Activated CD4-positive, alpha-beta T cell treated with anti-CD3 and anti-CD28 coated beads, Interleukin-2, amount 50 U/mL, for 48 hours (primary cell): Measurements from ENCODE around the gene GUCA2B.

Experiments
- DNase-seq, 2 experiments: peaks; one replicate each; pipeline ENCODE4 v3.0.0-alpha.2; 2020

The GUCA2B gene

DNA sequence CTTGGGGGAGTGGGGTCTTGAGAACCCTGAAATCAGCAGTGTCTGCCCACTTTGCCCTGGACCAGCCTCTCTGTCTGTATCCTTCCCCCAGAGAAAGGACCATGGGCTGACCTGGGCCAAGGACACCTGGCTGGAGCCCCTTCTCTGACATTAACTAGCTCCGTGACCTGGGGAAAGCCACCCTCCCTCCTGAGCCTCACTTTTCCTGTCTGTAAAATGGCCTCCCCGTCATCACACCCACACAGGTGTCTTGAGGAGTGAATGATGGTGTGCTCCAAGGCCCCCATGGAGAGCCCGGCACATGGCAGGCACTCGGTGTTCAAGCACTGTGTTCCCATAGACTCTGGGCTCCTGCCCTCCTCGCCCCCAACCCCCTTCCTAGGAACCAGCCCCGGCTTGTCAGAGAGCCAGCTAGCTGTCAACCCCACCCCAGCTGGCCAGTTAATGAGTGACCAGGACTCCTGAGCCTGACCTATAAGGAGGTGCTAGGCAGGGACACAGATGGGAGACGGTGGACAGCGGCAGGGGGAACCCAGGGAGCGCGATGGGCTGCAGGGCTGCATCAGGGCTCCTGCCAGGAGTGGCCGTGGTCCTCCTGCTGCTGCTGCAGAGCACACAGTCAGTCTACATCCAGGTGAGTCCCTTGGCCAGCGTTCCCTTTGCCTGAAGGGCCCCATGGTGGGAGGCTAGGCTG, at the start of gene GUCA2B:
TSS of gene GUCA2B (plus strand) at position 504 of the 694 bp plus-strand sequence. CDS start at position 545, 41 bp downstream.
- no peak for DNase-seq

GRCh38 chr1:42105025-42105424, 48.2 kb upstream of the GUCA2B start:
- no peak for DNase-seq

- no peak for DNase-seq
Observed at GRCh38 chr1:42108309-42108708, 44.9 kb upstream of the GUCA2B start.

GRCh38 chr1:42109600-42109999, 43.6 kb upstream of the GUCA2B start:
- DNase-seq = no peak

GRCh38 chr1:42114229-42114628, 39.0 kb upstream of the GUCA2B start:
- DNase-seq = no peak

DNA sequence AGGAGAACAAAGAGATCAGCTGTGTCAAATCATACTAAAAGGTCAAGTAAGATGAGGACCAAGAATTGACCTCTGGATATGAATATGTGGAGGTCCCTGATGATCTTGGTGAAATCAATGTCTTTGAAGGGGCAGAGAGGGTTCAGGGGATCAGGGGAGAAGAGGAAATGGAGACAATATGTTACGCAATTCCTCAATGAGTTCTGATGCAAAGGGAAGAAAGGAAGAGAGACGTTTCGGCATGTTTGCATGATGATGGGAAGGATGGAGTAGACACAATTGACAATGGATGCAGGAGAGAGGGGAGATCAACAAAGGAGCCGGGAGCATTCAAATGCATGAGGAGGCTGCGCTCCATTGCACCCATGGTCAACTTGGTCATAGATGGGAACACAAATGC, 36.0 kb upstream of the GUCA2B start:
- no peak for DNase-seq

GRCh38 chr1:42118125-42118524, 35.1 kb upstream of the GUCA2B start:
- no peak for DNase-seq

- no peak for DNase-seq
Observed at GRCh38 chr1:42122408-42122807, 30.8 kb upstream of the GUCA2B start.

DNA sequence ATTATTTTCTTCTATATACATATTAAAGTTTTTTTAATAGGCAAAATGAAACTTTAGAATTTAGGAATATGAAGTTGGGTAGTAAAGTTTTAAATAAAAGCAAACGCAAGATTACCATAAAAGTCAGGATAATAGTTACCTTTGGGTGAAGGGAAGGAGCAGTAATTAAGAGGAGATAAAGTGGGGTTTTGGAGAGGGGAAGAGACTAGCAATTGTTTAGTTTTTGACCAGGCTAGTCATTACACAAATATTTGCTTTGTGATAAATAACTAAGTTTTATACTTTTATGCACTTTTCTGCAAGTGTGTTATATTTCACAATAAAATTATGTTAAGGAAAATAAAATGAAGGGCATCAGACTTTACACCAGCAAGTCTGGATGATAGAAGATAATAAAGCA, 27.7 kb upstream of the GUCA2B start:
- DNase-seq = no peak

GRCh38 chr1:42127767-42128166, 25.4 kb upstream of the GUCA2B start:
- DNase-seq = no peak

DNA sequence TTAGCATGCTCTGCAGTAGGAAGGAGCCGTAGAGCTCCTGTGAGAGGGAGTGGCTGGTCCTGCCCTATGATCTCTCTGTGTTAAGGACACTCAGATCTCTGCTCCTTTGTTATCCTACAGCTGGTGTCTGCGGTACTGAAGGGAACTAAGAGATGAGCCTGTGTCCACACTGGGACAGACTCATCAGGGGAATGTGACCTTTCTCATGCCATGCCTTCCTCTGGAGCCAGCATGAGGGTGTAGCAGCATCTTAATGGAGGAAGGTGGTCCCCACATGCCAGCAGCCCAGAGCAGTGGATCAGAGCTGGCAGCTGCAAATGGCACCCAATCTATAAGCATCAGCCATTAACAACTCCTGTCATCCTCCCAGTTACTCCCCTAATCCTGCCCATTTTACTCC, 24.7 kb upstream of the GUCA2B start:
- DNase-seq = no peak

GRCh38 chr1:42128964-42129363, 24.2 kb upstream of the GUCA2B start:
- DNase-seq = no peak

GRCh38 chr1:42130061-42130660, 23.0 kb upstream of the GUCA2B start:
- DNase-seq = no peak

- DNase-seq = no peak
Observed at GRCh38 chr1:42133390-42133789, 19.8 kb upstream of the GUCA2B start.

- no peak for DNase-seq
Observed at GRCh38 chr1:42133809-42134526, 19.2 kb upstream of the GUCA2B start.

- DNase-seq = no peak
Observed at GRCh38 chr1:42135426-42135825, 17.8 kb upstream of the GUCA2B start.

DNA sequence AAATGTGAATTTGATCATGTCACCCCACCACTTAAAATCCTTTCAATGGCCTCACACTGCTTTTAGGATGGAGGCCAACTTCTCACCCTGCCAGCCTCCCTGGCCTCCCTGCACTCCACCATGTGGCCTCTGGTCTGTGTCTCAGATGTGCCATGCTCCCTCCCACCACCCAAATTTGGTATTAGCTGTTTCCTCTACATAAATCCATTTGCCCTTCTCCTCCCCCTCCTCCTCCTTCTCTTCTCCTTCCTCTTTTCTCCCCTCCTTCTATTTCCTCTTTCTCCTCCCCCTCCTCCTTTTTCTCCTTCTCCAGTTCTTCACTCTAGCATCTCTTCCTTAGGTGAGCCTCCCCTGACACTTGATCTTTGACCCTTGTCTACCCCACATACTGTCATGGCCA, 16.7 kb upstream of the GUCA2B start:
- DNase-seq = no peak

DNA sequence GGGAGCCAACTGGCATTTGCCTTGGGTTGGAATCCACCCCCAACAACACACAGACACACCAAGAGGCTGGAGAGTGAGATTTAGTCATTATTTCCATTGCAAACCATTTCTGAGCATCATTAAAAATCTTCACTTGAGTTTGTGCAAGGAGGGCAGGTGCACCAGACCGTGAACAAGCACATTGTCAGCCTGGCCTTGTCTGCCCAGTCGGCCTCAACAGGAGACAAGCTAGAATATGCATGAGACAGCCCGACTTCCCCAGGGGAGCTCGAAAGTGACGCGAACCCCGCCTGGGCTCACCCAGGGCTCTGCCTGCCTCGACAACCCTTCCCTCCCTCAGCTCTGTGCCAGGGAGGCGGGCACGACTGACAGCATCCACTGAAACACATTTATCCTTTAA, 15.4 kb upstream of the GUCA2B start:
- DNase-seq = no peak

GRCh38 chr1:42138586-42138985, 14.6 kb upstream of the GUCA2B start:
- DNase-seq = no peak

DNA sequence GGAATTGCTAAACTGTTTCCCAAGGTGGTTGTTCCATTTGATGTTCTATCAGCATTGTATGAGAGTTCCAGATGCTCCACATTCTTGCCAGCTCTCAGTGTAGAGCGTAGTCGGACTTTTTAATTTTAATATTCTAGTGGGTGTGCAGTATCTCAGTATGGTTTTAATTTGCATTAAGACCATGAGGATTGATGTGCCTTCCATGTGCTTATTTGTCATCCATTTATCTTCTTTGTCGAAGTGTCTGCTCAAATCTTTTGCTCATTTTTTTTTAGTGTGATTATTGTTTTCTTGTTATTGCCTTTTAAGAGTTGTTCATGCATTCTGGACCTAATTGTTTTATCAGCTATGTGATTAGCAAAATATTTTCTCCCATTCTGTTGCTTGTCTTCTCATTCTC, 13.8 kb upstream of the GUCA2B start:
- DNase-seq = no peak

DNA sequence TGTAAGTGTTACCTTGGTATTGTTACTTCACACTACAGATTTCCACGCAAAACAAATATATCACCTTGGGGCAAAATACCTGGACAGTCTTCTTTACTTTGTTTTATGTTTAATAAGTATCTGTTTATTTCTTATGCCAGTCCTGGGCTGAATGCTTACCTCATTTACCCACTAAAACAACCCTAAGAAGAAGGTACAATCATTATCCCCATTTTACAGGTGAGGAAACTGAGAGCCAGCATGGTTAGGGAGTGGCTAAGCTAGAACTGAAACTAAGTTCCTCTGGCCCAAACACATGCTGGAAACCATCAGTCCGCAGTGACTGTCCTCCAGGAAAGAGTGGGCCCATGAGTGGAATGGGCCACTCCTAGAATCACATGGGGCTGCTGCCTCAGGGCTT, 13.0 kb upstream of the GUCA2B start:
- no peak for DNase-seq

DNA sequence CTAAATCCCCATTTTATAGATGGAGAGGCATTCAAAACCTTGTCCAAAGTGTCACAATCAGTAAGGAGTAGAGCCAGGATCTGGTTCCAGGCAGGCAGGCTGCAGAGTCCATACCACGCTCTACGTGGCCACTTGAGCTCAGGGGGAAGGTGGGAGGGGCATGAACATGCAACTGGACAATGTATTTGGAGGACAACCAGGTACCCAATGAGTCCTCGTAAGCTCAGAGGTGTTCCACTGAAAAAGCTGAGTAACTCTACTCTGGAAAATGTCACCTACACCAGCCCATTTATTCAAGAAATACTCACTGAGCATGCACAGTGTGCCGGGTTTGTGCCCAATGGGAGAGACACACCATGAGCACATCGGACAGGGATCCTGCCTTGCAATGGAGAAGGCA, 11.2 kb upstream of the GUCA2B start:
- DNase-seq = no peak

GRCh38 chr1:42142894-42143675, 10.1 kb upstream of the GUCA2B start:
- no peak for DNase-seq
